Breast epithelium (tissue), 3 donors: Measurements from ENCODE around the gene NMUR1.

Experiments
- CTCF ChIP-seq, 3 donors: fragments of 450-650 bp; IDR thresholded peaks; one replicate each; pipeline ENCODE4 v1.5.1; 2016 to 2017; ENCODE audit warnings: antibody characterized with exemption in 3 of 3, mild to moderate bottlenecking in 3 of 3, moderate library complexity in 3 of 3
- POLR2A ChIP-seq: fragments of 450-650 bp; IDR thresholded peaks from one replicate; pipeline ENCODE4 v1.6.1; 2016; ENCODE audit warnings: antibody characterized with exemption, mild to moderate bottlenecking, moderate library complexity
- POLR2AphosphoS5 ChIP-seq, 3 donors: sonication (generic); formaldehyde crosslinking; IDR thresholded peaks; one replicate each; pipeline ENCODE4 v1.6.1; 2017; ENCODE audit warnings: antibody characterized with exemption in 3 of 3

DNA sequence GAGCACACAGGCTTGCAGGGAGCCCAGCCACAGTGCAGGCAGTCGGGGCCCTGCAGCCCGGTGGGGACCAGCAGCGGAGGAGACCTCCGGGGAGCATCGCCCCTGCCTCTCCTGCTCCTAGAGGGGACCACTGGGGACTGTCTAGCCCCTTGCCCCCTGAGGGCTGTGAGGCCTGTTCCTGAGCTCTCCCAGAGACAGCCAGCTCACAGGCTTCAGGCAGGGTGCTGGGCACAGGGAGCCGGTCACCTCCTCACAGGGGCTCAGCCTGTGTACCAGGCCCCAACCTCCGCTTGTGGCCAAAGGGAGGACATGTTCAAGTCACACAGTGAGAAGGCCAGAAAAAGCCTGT, 3.5 kb upstream of the NMUR1 start:
- no peak for TF ChIP-seq CTCF (IDR thresholded peaks at IDR 0.05)
- no peak for TF ChIP-seq POLR2A
- no peak for TF ChIP-seq POLR2AphosphoS5 (IDR thresholded peaks at IDR 0.05)
